Vagina (tissue), 2 donors: ENCODE results near the gene TNIP1. TPM values are rescaled to one million over a fixed set of nuclear protein-coding genes. Genes with fewer than 3 reads are reported as not detected.
A peak's percentile ranks its signal among the peaks of the same experiment; 100 is the strongest.

Source experiments
- DNase-seq, 2 donors: peaks; one replicate each; pipeline ENCODE4 v3.0.0-alpha.2; 2017; ENCODE audit errors: extremely low spot score in 2 of 2
- H3K27ac ChIP-seq: fragments of 200-600 bp; sonication (generic); one replicate; pipeline ENCODE4 v1.5.1; 2019
- H3K27me3 ChIP-seq: fragments of 200-600 bp; sonication (generic); one replicate; pipeline ENCODE4 v1.5.1; 2019
- H3K36me3 ChIP-seq, 2 donors: fragments of 200-600 bp; sonication (generic); one replicate each; pipeline ENCODE4 v1.5.1; 2017 to 2019
- H3K4me1 ChIP-seq: fragments of 200-600 bp; sonication (generic); one replicate; pipeline ENCODE4 v1.5.1; 2019
- H3K4me3 ChIP-seq, 2 donors: fragments of 200-600 bp; sonication (generic); 1 replicate in 1 of 2; 2 replicates in 1 of 2; pipeline ENCODE4 v1.5.1; 2016 to 2019
- H3K9me3 ChIP-seq: fragments of 200-600 bp; sonication (generic); one replicate; pipeline ENCODE4 v1.5.1; 2019
- POLR2A ChIP-seq, 2 donors: fragments of 450-650 bp; IDR thresholded peaks; one replicate each; pipeline ENCODE4 v1.6.1; 2017; ENCODE audit warnings: antibody characterized with exemption in 2 of 2, mild to moderate bottlenecking in 2 of 2, moderate library complexity in 2 of 2
- POLR2AphosphoS5 ChIP-seq, 2 donors: sonication (generic); formaldehyde crosslinking; IDR thresholded peaks; one replicate each; pipeline ENCODE4 v1.9.0; 2017; ENCODE audit warnings: antibody characterized with exemption in 2 of 2, mild to moderate bottlenecking in 2 of 2, low read depth in 1 of 2; ENCODE audit not compliant: insufficient read depth in 1 of 2
- intact Hi-C: fragments of 100-400 bp; cut with DNase I; formaldehyde crosslinking; loops from one replicate; pipeline ENCODE4 v1.15.1; 2023
- total RNA-seq: library from RNA; depleted of rRNA; stranded (reverse); fragments of >200 nt; gene quantifications from one replicate; pipeline ENCODE4 v1.2.3, GENCODE V29; 2016
- TF ChIP-seq, protein P1 (sequence below), 3 experiments: fragments of 450-650 bp in 2 of 3; fragments of 200-600 bp in 1 of 3; sonication (generic) in 1 of 3; IDR thresholded peaks; one replicate each; pipeline ENCODE4 v1.5.1; 2017 to 2019; ENCODE audit warnings: antibody characterized with exemption in 3 of 3, mild to moderate bottlenecking in 2 of 3, moderate library complexity in 2 of 3

TNIP1 gene
- total RNA-seq, 1 donor from 2014 or later: 92.6 TPM

DNA sequence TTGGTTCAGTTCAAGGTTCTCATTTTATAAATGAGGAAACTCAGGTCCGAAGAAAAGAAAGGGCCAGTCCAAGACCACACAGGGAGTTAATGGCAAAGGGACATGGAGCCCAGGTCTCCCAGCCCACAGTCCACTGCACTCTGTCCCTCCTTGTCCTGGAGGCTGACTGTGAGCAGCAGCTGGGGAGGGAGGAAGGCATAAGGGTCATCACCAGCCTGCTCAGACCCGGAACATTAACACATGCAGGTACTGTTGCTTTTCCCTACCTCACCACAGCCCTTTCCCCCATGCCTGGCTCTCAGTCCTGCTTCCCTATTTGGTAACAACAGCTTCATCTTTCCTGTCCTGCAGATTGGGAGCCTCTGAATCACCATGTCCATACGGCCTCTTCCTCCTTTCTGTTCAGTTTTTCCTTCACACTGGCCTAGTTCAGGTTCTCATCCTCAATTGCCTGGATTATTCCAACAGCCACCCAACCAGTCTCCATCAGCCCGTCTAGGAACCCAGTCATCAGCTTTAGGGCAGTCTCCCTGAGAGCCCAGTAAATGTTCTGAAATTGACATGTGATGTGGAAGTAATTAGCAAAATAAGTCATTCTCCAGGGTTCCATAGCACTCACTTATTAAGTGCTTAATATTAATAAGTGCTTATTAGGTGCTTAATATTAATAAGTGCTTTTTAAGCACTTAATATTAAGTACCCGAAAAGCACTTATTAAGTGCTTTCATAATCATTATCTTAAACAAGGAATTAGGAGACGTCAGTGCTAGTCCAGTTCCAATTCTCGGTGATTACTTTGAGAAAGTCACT lies 56.2 kb downstream of the TNIP1 start:
- H3K27me3 ChIP-seq: no peaks in the 10 kb centered on the region
- intact Hi-C loops: no loop called here
- H3K27ac ChIP-seq: peak overlapping the region; percentile 94
- H3K9me3 ChIP-seq: no peaks in the 10 kb centered on the region
- peaks cover 88% of the 10 kb centered on the region for H3K4me1 ChIP-seq
- H3K4me3 ChIP-seq: peak overlapping the region in 1 of 2 donors; percentile 86
- H3K36me3 ChIP-seq: peaks cover 0 to 24% of the 10 kb centered on the region in 2 donors
- TF ChIP-seq, protein P1, sequence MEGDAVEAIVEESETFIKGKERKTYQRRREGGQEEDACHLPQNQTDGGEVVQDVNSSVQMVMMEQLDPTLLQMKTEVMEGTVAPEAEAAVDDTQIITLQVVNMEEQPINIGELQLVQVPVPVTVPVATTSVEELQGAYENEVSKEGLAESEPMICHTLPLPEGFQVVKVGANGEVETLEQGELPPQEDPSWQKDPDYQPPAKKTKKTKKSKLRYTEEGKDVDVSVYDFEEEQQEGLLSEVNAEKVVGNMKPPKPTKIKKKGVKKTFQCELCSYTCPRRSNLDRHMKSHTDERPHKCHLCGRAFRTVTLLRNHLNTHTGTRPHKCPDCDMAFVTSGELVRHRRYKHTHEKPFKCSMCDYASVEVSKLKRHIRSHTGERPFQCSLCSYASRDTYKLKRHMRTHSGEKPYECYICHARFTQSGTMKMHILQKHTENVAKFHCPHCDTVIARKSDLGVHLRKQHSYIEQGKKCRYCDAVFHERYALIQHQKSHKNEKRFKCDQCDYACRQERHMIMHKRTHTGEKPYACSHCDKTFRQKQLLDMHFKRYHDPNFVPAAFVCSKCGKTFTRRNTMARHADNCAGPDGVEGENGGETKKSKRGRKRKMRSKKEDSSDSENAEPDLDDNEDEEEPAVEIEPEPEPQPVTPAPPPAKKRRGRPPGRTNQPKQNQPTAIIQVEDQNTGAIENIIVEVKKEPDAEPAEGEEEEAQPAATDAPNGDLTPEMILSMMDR (IDR thresholded peaks at IDR 0.05): no peak
- TF ChIP-seq POLR2A (IDR thresholded peaks at IDR 0.05): no peak
- no peak for TF ChIP-seq POLR2AphosphoS5 (IDR thresholded peaks at IDR 0.05; ENCODE audit: insufficient read depth in 1 of 2, low read depth in 1 of 2)
- DNase-seq: no peak

DNA sequence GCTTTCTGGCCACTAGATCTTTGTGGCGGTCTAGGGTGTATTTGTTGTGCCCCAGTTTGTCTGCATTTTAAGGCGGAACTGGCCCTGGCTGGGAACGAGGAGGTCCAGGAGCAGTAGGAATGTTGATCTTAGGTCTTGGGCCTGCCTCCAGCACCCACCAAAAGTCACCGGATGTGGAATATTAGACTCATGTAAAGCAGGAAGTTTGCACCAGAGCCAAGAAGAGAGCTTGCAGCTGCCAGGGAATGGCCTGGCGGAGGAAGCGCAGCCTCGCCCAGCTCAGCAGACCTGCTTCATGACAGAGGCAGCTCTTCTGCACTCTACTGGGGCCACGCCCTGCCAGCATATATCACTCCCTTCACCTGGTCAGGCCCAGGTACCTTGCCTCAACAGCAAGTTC lies 57.2 kb downstream of the TNIP1 start:
- Histone ChIP-seq H3K27me3 (no peaks in the 10 kb centered on the region), H3K4me3 (peak overlapping the region; percentile 77 to 86), H3K4me1 (peaks cover 82% of the 10 kb centered on the region), H3K9me3 (no peaks in the 10 kb centered on the region), H3K27ac (peak overlapping the region; percentile 94), H3K36me3 (peaks cover 0 to 17% of the 10 kb centered on the region in 2 donors)
- intact Hi-C loops: no loop called here
- peak; percentile 70 to 84 for TF ChIP-seq POLR2AphosphoS5 (IDR thresholded peaks at IDR 0.05; ENCODE audit: insufficient read depth in 1 of 2, low read depth in 1 of 2)
- TF ChIP-seq, protein P1 (IDR thresholded peaks at IDR 0.05): no peak
- no peak for DNase-seq

DNA sequence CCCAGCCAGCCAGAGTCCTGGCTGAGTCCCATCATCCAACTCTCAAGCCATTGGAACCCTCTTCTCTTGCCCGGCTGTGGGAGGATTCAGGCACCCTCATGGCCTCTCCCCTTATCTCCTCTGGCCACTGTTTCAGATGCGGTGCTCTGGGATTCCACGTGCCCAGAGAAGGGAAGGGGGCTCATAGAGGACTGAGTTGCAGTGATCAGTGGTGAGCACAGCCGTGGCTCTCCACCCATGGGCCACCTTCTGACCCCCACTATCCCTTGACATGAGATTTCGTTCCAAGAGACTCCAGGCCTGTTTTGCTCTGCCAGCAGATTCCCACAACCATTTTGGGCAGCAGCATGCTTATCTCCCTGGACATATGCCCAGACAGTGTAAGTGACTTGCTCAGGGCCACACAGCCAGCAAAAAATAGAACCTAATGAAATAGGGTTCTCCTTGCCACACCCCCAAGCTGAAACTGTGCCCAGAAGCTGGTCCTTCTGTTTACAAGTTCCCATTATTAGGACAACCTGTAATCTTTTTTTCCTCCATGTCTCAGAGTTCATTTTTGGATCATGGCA lies 57.7 kb downstream of the TNIP1 start:
- no peak for DNase-seq
- Histone ChIP-seq H3K9me3 (no peaks in the 10 kb centered on the region), H3K36me3 (peaks cover 0 to 12% of the 10 kb centered on the region in 2 donors), H3K27ac (peak overlapping the region; percentile 94), H3K4me1 (peaks cover 82% of the 10 kb centered on the region), H3K27me3 (no peaks in the 10 kb centered on the region), H3K4me3 (peak overlapping the region; percentile 77 to 86)
- TF ChIP-seq, protein P1 (IDR thresholded peaks at IDR 0.05): no peak
- no peak for TF ChIP-seq POLR2AphosphoS5 (IDR thresholded peaks at IDR 0.05; ENCODE audit: insufficient read depth in 1 of 2, low read depth in 1 of 2)
- no peak for TF ChIP-seq POLR2A (IDR thresholded peaks at IDR 0.05)
- intact Hi-C loops: no loop called here

DNA sequence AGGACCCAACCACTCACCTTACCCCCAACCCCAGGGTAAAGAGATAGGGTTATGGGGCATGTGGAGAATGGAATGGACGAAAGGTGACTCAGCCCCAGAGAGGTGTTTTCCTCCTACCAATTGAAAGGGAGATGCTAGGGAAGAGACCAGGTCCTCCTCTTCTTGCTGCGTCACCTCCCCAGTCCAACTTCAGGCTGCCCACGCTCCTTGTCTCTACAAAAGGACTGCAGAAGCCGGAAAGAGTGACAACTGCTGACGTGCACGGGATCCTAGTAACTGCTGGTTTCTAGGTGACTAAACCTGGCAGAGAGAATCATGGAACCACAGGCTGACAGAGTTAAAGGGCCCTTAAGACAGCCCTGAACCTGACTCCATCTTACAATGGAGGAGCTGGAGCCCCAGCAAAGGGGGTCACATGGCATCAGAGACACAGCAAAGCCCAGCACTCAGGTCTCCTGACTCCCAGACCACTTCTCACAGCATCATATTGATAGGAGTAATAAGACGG lies 58.3 kb downstream of the TNIP1 start:
- peak overlapping the region; percentile 77 to 86 for H3K4me3 ChIP-seq
- no peaks in the 10 kb centered on the region for H3K27me3 ChIP-seq
- H3K36me3 ChIP-seq: peaks cover 0 to 6% of the 10 kb centered on the region in 2 donors
- peak overlapping the region; percentile 94 for H3K27ac ChIP-seq
- no peaks in the 10 kb centered on the region for H3K9me3 ChIP-seq
- peaks cover 76% of the 10 kb centered on the region for H3K4me1 ChIP-seq
- intact Hi-C loops: no loop called here
- TF ChIP-seq, protein P1 (IDR thresholded peaks at IDR 0.05): no peak
- TF ChIP-seq POLR2A (IDR thresholded peaks at IDR 0.05) (no peak), POLR2AphosphoS5 (IDR thresholded peaks at IDR 0.05; ENCODE audit: insufficient read depth in 1 of 2, low read depth in 1 of 2) (peak in 1 of 2 donors; percentile 55)
- DNase-seq: no peak
